Right forelimb (tissue), 1 donor: ENCODE results near the gene SHISAL2A.

Experiments used
- DNase-seq: peaks from one replicate; pipeline ENCODE4 v3.0.0-alpha.2; 2018

SHISAL2A gene

GRCh38 chr1:52662645-52663313 lies 29.8 kb downstream of the SHISAL2A start:
- DNase-seq: no peak

- no peak for DNase-seq
These were observed 30.7 kb downstream of the SHISAL2A start for GRCh38 chr1:52663716-52664115.

GRCh38 chr1:52665006-52665941 lies 32.3 kb downstream of the SHISAL2A start:
- DNase-seq: peak; percentile 51

GRCh38 chr1:52667290-52667689 lies 34.3 kb downstream of the SHISAL2A start:
- DNase-seq: no peak

- no peak for DNase-seq
These were observed 35.0 kb downstream of the SHISAL2A start for GRCh38 chr1:52667984-52668383.

GRCh38 chr1:52668711-52669110 lies 35.7 kb downstream of the SHISAL2A start:
- DNase-seq: no peak

- DNase-seq: no peak
These were observed 36.7 kb downstream of the SHISAL2A start for GRCh38 chr1:52669696-52670095.

- no peak for DNase-seq
These were observed 37.6 kb downstream of the SHISAL2A start for GRCh38 chr1:52670604-52671003.

- no peak for DNase-seq
These were observed 40.0 kb downstream of the SHISAL2A start for GRCh38 chr1:52672946-52673345.

GRCh38 chr1:52673513-52673912 lies 40.5 kb downstream of the SHISAL2A start:
- DNase-seq: no peak

- DNase-seq: no peak
These were observed 41.8 kb downstream of the SHISAL2A start for GRCh38 chr1:52674497-52675384.

- DNase-seq: no peak
These were observed 43.4 kb downstream of the SHISAL2A start for GRCh38 chr1:52676249-52676903.

- no peak for DNase-seq
These were observed 44.3 kb downstream of the SHISAL2A start for GRCh38 chr1:52677076-52677806.

GRCh38 chr1:52679048-52679447 lies 46.1 kb downstream of the SHISAL2A start:
- DNase-seq: no peak

GRCh38 chr1:52679498-52679897 lies 46.5 kb downstream of the SHISAL2A start:
- DNase-seq: no peak

GRCh38 chr1:52680353-52680752 lies 47.4 kb downstream of the SHISAL2A start:
- DNase-seq: no peak

- no peak for DNase-seq
These were observed 48.2 kb downstream of the SHISAL2A start for GRCh38 chr1:52681136-52681535.

- DNase-seq: no peak
These were observed 50.5 kb downstream of the SHISAL2A start for GRCh38 chr1:52683367-52683940.

- DNase-seq: no peak
These were observed 51.6 kb downstream of the SHISAL2A start for GRCh38 chr1:52684545-52684944.

GRCh38 chr1:52686261-52686751 lies 53.3 kb downstream of the SHISAL2A start:
- peak; percentile 73 for DNase-seq

- no peak for DNase-seq
These were observed 53.9 kb downstream of the SHISAL2A start for GRCh38 chr1:52686830-52687229.
